ENCODE measurements around the gene NOTUM.
A peak's percentile ranks its signal among the peaks of the same experiment; 100 is the strongest.
"Not testable (repeated sequence)": the region's sequence is repeated elsewhere in the genome, so short reads cannot be mapped to it uniquely, and the experiment has no call there.

The NOTUM gene

DNA sequence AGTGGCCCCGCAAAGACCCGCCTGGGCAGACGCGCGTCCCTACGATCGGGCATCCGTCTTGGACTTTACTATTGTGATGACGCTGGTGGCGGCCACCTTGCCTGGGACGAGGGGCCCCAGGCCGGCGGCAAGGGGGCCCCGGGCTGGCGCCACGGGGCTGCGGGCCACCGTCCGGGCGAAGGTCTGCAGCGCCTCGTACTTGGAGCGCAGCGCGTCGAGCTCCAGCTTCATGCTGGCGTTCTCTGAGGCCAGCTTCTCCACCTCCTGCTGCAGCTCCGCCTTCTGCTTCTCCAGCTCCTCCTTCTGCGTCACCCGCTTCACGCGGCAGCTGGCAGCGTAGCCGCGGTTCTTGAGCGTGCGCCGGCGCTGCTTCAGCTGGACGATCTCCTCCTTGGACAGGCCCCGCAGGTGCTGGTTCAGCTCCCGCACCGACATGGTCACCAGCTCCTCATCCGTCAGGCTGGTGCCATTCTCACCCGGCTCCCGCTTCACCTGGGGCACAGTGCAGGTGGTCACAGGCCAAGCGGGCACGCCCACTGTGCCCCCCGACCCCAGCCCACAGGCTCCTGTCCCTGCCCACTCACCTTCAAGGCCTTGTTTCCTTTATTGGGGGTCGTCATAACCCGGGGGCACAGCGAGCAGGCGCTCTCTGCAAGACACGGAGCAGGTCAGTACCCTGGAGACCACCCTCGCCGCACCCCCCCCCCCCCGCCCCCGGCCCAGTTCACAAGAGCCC, 38.3 kb downstream of the NOTUM start:
- DNase-seq, result no peak

DNA sequence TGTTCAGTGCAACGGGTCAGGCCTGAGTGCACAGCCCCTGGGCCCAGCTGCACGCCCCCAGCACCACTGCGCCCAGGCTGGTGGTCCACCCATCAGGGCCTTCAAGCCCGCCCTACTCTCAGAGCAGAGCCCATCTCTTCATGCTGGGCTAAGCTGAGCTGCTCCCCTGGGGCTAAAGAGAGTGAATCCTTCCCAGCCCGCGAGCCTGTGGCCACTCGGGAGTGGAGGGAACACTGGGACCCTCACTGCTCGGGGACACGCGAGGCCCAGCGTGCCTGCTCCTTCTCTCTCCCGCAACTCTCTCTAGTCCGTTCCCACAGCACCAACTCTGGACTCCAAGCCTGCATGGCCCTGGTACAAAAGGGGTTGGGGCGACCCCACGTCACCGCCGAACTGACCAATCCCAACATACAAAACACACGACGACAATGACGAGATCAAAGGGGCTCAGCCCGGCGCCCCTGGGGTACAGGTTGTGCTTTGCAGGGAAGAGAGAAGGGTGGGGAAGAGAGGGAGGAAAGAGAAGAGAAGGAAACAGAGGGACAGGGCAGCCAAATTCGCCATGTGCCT, 38.9 kb downstream of the NOTUM start:
- DNase-seq, result no peak

DNA sequence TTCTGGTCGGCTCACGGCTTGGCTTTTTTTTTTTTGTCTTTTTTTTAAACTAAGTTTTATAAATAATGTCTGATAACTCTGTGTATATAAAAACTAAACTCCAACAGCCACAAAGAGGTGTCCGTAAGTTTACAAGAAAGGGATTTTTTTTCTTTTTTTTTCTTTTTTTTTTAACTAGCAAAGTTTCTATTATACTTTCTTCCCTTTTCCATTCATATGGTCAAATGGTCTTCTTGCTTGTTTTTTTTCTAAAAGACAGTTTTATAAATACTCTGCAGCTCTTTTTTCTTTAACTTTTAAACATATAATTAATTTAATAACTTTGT, 39.5 kb downstream of the NOTUM start:
- DNase-seq, result no peak

DNA sequence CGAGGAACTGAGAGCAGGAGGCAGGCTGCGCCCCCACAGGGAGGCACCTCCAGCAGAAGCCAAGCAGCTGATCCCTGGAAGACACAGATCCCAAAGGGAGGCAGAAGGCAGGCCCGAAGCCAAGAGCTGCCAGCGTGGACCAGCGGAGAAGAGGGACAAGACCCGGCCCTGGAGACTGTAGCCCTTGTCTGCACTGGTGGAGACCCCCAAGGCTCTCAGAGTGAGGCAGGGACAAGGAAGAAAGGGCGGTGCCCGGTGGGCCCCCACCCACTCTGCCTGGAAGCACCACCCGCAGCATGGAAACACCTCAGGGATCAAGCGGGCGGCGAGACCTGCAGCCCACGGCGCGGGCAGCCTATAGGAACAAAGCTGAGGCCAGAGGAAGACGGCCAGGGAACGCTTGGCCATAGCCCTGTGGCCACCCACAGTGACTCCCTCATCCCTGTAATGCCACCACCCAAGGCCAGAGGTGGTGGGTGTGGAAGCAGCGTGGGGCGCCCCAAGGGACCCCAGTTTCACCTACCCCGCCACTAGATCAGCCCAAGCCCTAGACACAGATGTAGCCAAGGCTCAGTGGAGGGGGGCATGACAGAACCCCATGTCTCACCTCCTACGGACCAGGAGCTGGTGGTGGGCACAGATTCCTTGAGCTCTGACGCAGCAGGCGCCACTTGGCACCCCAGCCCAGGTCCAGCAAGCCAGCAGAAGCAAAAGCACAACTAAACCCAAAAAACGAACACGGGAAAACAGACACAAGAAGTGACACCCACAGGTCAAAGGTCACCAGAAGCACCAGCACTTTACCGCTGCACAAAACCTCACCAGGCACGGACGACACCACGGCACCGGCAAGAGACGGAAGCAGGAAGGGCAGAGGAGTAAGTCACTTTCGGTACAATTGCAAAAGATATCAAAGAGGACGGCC, 40.1 kb downstream of the NOTUM start:
- no peak for DNase-seq

DNA sequence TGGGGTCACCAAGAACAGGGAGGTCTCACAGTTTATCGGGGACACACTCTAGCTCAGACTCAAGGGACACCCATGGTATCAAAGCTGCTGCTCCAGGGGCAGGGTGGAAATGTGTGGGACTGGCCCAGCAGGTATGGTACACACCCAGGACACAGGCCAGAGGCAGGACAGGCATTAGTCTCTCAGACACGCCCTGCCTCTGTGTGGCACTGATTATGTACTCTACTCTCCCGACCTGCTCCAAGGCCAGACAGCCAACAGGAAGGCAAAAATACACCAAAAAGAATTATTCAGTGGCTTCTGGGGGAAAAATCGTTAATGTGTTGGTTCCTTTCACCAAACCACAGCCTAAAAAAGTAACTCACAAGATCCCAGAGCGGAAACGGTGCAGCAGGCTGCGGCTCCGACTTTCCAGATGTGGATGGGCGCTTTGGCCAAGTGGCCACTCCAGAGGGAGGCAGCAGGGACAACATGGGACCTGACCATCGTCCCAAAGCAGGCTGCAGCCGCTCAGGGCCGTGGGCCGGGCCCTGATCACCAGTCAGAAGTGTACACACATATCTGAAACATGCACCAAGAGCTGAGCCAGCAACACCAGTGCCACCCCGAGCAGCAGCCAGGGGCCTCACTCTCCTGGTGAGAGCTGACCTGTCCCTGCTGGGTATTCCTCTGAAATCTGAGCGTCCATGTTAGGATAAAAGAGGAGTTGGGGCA, 42.0 kb downstream of the NOTUM start:
- no peak for DNase-seq

DNA sequence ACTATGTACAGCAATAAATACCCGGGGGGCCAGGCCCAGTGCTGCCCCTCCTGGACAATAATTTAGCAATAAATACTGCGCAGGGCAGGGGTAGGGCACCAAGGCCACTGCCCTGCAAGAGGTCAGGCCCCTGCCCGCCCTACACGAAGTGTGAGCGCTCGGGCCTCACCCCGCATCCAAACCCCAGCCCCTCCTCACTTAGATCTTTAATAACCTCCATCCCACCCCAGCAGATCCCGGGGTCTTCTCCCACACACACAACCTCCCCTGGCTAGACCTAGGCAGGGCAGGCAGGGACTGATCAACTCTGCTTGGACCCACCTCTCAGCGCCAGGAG, 42.7 kb downstream of the NOTUM start:
- DNase-seq, result not testable (repeated sequence)

DNA sequence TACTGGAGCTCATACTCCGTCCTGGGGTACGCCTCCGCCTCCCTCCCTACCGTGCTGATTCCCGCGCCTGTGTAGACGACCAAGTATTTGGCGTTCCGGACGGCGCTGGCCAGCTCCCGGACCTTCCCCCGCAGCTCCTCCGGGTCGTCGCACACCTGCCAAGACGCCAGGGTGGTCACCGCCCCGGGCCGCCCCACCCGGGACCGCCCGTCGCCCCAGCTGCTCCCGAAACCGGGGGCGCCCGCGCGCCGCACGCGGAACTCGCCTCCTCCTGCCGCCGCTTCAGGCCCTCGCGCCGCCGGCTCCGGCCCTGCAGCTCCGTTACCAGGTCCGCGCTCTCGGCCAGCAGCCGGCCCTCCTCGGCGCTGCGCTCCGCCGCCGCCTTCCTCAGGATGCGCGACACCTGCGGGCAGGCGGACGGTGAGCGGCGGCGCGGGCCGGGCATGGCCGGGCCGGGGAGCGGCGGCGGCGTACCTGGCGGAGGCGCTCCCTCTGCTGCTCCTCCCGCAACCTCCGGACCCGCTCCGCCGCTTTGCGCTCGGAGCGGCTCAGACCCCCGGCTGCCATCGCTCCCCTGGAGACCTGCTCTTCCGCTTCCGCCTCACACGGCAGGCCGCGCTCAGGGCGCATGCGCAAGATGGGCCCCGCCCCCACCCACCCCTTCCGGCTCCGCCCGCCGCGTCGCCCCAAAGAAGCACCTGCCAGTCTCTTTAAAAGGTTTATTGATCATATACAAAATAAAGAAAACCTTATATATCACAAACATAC, 43.2 kb downstream of the NOTUM start, which contains the start of gene SIRT7:
Gene SIRT7 (minus strand): TSS at position 612 of the 768 bp plus-strand sequence. CDS start 45 bp downstream, at position 567.
- peak; percentile 80 to 93 (median 86) for DNase-seq

DNA sequence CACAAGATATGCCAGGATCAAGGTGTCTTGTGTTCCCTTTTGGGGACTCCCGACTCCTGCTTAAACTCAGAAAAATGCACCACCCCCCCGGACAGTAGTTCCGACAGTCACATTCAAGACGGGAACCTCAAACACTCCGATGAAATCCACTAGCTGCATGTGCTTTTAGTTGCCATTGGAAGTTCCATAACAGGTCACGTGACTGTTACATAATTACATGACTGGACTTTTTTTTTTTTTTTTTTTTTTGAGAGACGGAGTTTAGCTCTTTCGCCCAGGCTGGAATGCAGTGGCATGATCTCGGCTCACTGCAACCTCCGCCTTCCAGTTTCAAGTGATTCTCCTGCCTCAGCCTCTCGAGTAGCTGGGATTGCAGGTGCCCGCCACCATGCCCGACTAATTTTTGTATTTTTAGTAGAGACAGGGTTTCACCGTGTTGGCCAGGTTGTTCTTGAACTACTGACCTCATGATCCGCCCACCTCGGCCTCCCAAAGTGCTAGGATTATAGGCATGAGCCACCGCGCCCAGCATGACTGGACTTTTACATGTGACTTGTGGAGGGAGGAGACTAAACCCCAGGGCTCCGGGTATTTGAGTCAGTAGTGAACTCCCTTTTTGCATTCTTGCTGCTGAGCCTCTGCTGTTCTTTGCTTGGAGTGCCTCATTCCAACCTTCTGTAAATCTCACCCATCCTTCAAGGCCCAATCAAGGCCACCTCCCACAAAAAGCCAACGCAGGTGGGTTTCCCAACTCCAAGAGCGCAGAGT, 44.6 kb downstream of the NOTUM start:
- no peak for DNase-seq

DNA sequence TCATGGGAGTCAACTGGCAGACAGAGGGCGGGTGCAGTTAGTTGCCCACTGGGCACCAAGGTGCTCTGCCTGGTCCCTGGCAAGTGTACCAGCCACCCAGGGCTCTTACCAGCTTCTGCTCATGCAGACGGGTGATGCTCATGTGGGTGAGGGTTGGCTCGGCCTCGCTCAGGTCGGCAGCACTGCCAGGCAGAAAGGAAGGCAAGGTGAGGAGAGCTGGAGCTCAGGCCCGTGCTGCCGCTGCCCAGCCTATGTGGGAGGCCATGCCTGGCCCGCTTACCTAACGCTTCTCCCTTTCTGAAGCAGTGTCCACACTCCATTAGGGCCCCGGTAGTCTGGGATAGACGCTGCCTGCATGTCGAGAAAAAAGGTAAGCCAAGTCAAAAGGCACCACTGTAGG, 45.7 kb downstream of the NOTUM start:
- DNase-seq, result no peak

DNA sequence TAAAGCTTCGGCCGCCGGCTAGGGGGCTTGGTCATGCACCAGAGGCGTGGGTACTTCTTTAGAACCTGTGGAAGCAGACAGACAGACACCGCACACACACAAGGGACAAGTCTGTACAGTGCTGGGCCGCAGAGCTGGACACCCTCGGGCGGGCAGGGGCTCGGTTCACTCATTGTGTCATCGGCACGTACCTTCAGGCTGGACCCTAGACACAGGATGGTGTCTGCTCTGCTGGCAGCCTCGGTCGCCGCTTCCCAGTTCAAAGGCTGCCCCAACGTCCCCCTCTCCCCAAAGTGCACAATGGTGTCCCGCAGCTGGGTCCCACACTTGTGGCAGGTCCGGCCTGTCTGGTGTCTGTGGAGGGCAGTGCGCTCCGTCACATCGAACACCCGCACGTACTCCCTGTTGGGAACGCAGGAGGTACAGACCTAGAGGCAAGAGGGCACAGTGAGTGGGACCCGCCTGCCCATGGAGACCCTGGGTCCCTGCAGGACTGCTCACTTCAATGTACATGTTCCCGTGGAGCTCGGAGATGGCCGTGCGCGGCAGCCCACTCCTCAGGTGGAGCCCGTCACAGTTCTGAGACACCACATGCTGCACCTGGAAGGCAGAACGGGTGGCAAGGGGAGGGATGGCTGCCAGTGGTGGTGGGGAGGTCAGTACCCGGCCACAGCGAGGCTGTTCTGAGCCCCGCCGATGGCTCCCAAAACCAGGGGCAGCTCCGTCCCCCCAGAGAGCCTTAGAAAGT, 46.7 kb downstream of the NOTUM start:
- no peak for DNase-seq

DNA sequence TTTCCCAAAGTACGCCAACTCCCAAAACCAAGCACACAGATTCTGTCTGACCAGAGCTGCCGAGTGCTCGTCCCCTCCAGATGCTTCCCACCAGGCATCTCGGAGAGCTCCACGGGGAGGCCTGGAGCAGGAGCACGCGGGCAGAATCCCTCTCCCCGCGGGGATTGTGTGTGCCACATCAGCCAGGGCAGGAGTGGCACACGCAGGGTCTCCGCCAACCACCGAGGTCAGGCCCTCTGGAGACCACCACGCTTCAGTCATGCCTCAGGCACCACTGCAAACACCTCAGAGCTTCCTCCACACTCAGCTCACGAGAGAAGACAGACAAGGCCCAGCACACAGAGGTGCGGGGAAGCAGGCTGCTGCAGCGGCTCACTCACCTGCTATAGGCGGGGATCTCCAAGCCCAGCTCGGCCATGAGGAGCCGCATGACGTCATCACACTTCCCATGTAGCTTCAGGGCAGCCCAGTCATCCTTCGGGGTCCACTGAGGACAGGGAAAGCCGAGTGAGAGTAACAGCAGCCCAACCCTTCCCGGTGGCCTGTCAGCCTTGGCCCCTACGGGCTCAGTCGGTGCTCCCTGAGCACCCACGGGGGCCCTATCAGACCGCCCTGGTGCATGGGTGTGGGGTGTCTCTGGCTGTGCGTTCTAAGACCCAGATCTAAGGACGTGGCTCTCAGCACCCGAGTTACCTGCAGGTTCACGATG, 47.4 kb downstream of the NOTUM start:
- DNase-seq, result no peak

DNA sequence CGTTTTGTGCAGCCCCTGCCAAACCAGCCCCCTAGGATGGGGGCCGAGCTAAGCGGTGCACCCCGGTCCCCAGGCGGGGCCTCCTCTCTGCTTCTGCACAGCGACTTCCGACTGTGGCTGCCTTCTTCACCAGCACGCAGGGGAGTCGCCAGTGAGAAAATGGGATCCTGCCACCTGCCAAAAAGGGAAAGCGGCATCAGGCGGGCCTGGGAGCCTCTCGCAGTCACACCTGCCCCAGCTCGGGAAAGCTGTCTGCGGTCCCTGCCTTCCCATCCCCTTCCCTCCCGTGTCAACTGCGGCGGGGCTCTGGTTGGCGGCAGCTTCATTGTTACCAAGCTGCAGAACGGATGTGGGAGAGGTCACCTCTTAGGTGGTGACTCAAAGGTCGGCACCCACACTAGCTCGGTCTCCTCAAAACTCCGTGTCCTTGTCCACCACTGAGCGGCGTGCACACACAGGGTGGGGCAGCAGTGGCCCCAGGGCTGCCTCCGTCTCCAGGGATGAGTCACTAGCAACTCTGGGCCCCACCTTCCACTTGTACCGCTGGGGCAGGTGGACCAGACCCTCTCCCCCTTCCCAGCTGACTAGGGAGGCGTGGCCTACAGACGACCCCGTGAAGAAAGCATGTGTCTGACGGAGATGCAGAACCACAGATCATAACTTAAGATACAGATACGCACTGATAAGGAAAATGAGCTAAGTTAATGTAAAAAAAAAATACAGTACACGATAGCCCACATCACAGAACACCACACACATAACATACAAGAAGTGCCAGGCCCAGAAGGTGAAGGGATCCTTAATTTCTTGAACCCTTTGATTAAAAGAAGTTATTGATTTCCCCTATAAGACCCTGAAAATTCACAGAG, 48.3 kb downstream of the NOTUM start:
- DNase-seq, result no peak

DNA sequence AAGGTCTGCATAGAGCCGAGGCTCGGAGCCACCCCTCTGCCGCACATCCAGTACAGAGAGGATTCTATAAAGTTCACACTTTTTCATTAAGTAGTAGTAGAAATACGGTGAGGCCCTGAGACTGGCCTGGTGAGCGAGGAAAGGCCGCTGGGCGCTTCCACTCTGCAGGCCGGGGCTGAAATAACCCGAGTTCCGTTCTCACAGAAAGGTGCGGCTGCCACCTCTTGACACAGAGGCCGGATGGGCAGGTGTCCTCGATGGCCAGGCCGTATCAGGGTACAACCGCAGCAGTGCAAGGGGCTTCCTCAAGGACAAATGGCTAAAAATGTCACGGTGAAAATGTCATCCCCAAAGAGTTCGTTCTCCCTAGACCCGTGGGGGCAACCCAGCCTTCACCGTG, 49.0 kb downstream of the NOTUM start:
- DNase-seq, result no peak

DNA sequence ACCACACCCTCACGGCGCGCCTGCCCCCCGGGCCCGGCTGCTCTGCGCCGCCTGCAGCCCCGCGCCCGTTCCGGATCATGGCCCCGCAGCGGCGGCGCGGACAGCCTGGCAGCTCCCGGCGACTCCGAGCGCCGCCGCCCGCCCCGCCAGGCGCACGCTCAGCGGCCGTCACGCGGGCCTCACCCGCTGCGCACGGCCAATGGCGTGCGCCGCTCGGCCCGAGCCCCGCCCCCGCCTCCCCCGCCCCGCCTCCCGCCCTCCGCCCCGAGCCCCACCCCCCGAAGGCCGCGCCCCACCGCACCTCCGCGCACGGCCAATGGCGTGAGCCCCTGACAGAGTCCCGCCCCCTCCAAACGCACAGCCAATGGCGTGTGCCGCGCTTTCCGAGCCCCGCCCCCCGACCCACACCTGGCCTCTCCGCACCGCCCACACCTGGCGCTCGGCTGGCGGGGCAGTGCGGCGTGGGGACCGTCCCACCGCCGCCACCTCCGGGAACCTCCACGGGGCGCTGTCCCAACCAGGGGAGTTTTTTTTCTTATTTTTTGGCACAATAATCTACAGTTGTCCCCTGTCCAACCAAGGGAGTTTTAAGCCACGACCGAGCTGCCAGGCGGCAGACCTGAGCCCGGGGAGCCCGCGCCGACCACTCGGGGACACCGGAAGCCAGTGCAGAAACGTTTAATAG, 49.6 kb downstream of the NOTUM start, which contains the start of gene PCYT2:
Gene PCYT2 (minus strand): TSS at position 123 of the 685 bp plus-strand sequence. CDS start 44 bp downstream, at position 79.
- DNase-seq, result peak; percentile 82 to 95 (median 92)

DNA sequence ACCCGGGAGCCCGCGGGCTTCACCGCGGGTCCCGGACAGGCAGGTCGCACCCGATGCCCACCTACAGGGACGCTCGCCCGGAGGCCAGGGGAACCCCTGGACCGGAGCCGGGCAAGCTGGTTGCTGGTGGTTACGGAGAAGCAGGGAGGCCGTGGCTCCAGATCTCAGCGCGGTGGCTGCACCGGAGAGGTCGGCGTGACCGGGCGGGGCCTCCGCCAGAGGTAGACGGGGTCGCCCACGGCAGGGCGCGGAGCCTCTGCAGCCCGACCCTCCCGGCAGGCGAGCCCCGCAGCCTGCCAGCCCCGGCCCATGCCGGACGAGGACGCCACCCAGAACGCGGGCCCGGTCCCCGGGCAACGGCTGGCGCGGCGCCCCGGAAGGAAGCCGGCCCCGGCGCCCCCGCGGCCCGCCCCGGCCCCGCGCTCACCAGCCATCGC, 50.1 kb downstream of the NOTUM start:
- DNase-seq, result no peak

DNA sequence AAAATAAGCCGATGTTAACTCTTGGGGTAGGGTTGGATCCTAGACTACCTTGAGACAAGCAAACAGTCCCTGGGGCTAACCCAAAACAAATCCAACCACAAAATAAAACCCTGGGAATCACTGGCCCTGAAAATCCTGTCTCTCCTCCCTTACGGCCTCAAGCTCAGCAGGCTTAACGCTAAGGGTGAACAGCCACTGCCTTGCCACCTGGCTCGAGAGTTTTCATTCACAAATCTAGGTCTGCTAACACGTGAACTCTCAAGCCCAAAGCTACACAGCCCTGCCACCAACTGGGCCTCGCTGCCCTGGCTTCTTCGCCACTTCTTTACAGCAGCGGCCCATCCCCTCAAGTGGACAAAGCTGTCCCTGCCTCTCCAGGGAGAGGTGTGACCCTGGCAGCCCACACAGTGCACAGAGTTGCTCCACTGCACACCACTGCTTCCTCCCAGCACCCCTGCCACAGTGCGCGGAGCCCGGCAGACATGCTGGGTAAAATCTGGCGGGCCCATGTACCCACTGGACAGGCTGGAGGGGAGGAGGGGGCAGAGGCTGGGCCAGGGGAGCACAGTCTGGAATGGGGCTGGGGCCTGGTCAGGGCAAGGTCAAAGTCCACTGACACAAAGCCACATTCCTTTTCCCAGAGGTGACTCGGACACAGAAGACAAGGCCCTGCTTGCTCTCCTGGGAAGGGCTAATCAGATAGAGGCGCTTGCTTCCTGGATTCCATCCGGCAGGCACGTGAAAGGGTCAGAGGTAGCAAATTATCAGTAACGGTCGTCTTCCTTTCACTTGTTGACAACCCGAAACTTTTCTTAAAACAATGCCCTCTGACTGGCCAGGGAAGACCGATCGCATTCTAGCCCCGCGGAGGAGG, 50.8 kb downstream of the NOTUM start:
- no peak for DNase-seq

DNA sequence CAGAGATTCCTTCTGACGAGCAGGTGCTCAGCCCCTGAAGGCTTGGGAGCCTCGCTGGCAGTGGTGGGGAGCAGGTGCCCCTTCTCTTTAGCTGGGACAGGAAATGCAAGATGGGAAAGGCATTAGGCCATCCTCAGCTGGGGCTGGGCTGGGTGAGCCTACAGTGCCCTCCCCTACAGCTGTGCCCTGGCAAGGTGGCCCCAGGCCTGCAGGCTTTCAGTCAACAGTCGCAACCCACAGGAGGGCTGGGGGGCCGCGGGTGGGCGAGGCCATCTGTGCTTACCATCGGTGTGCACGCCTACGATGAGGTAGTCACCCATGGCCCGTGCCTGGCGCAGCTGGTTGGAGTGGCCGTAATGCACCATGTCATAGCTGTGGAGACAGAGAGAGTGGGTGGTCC, 51.8 kb downstream of the NOTUM start:
- no peak for DNase-seq

All from stimulated activated naive CD4-positive, alpha-beta T cell (primary cell).